ENCODE data around the gene CCDC71.

The CCDC71 gene

GRCh38 chr3:49124991-49125670, 41.0 kb downstream of the CCDC71 start:
- no peak for DNase-seq

- DNase-seq = no peak
Measured at GRCh38 chr3:49124203-49124602, 41.9 kb downstream of the CCDC71 start.

DNA sequence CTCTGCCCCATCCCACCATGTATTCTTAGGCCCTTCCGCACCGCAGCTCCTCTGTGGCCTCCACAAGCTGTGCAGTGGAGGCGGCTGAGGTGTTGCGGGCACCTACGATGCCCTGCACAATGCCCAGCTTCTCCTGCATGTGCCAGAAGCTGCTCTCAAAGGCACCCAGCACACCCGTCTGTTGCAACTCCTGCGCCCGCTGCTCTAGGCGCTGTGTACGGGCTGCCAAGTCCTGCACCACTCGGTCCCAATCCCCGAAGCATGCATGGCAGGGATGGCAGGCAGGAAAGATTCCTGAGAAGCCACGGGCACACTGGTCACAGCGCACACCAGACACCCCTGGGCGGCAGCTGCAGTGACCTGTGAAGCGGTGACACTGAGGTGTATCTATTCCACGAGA, 42.4 kb downstream of the CCDC71 start:
- DNase-seq = no peak

- no peak for DNase-seq
Measured at GRCh38 chr3:49122886-49123545, 43.1 kb downstream of the CCDC71 start.

- no peak for DNase-seq
Measured at GRCh38 chr3:49122451-49122850, 43.7 kb downstream of the CCDC71 start.

- no peak for DNase-seq
Measured at GRCh38 chr3:49122022-49122421, 44.1 kb downstream of the CCDC71 start.

DNA sequence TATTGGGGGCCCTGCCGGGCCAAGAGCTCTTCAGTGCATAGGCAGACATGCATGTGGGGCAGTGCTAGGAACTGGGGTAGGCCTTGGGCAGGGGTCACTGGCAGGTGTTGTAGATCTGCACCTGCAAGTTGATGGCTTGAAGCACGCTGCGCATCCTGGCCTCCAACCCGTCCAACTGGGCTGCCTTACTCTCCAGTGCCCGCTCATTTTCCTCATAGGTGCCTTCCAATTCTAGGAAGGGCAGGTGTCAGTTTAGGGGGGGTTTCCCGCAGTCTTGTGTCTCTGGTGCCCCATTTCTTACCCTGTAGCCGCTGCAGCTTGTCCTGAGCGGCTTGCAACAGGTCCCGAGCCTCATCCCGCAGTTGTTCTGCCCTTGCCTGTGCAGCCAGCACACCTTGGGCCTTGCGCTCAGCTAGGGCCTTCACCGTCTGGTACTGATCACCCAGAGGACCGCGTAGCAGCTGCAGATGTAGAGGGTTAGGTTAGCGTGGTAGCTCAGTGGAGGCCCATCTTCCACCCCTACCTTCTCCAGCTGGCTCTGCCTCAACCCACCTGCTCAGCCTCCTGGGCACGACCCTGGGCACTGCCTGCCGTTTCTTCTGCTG, 44.9 kb downstream of the CCDC71 start:
- DNase-seq = no peak

GRCh38 chr3:49120438-49121131, 45.5 kb downstream of the CCDC71 start, which contains the start of gene USP19:
Gene USP19 (minus strand): TSS chr3:49120823. CDS start chr3:49119145, 1,678 bp downstream.
- DNase-seq = peak; percentile 67

DNA sequence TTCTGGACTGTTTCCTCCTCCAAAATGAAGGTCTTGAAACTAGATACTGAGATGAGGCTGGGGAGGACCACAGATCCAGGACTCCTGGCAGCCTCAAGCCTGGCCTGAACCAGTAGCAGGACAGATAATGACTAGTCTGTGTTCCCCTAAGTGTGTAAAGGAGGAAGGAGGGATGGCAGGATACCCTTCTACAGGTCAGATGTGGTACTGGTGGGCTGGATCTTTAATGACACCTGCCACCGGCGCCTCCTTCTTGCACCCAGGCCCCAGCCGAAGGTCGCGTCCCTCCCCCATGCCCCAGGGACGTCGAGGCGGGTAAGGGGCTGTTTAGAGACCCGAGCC, 46.1 kb downstream of the CCDC71 start:
- no peak for DNase-seq

DNA sequence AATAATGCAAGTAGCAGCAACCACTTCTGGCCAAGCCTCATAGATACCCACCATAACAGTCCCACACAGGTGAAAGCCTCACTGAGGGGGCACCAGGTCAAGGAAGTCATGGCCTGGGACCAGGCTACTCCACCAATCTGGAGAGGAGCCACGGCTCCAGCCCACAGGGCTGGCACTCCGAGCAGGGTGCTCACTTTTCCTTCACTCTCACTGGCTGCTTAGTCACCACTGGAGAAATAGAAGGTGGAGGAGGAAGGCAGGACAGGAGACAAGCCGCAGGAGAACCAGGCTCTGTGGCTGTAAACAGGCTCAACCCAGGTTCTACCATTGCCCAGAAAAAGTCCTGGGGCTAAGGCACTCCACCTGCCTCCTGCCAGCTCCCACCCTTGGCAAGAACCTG, 46.7 kb downstream of the CCDC71 start:
- no peak for DNase-seq

- no peak for DNase-seq
Measured at GRCh38 chr3:49119036-49119435, 47.1 kb downstream of the CCDC71 start.

Data from NCI-H1105 (cell line).